ENCODE measurements around the gene CAMK2N2. TPM values are rescaled to one million over a fixed set of nuclear protein-coding genes. Genes with fewer than 3 reads are reported as not detected.
"Not testable (repeated sequence)": the region's sequence is repeated elsewhere in the genome, so short reads cannot be mapped to it uniquely, and the experiment has no call there.

The CAMK2N2 gene
- total RNA-seq, 1 experiment from 2014 or later = 0.66 TPM

- intact Hi-C loops (cut with micrococcal nuclease; ENCODE audit: unreplicated experiment) = no loop called here
- ChIA-PET CTCF (no interaction called here), POLR2A (no interaction called here)
- H3K9me3 Mint-ChIP-seq (ENCODE audit: unreplicated experiment) = no peaks in the 10 kb centered on the region
- Histone ChIP-seq H3K9me3 (no peaks in the 10 kb centered on the region), H3K4me1 (no peaks in the 10 kb centered on the region), H3K36me3 (ENCODE audit: control insufficient read depth, insufficient read depth, low read length) (no peaks in the 10 kb centered on the region), H3K27me3 (replicated peaks; ENCODE audit: control insufficient read depth, insufficient read depth, low read length) (no peaks in the 10 kb centered on the region), H3K4me3 (ENCODE audit: low read depth, low read length) (no peak within 1 kb of the TSS)
- no peak for DNase-seq
- BruUV-seq (replicated peaks) = no TSS peak
- no peak within 1 kb of the TSS for H3K27ac Mint-ChIP-seq (ENCODE audit: unreplicated experiment)
- no peak within 1 kb of the TSS for H3K4me3 Mint-ChIP-seq (ENCODE audit: unreplicated experiment)
- H3K4me1 Mint-ChIP-seq (ENCODE audit: low read depth, unreplicated experiment) = no peaks in the 10 kb centered on the region
- no peak for TF ChIP-seq CTCF (IDR thresholded peaks at IDR 0.05; ENCODE audit: insufficient read depth in 1 of 2, low read depth in 1 of 2, low read length in 1 of 2, severe bottlenecking in 1 of 2, unreplicated experiment in 1 of 2)
- H3K36me3 Mint-ChIP-seq (ENCODE audit: insufficient read depth, unreplicated experiment) = no peaks in the 10 kb centered on the region
- peaks cover 9% of the 10 kb centered on the region for H3K27me3 Mint-ChIP-seq (ENCODE audit: insufficient read depth, unreplicated experiment)
Observed at GRCh38 chr3:184275961-184276910, 14.9 kb upstream of the CAMK2N2 start, which contains the start of gene ECE2. Gene ECE2, plus strand, starts transcription at chr3:184276022. Its CDS starts 132 bp downstream, at chr3:184276154.

GRCh38 chr3:184275381-184275701 lies 14.0 kb upstream of the CAMK2N2 start:
- no peak overlapping the region for H3K4me3 Mint-ChIP-seq (ENCODE audit: unreplicated experiment)
- H3K27ac Mint-ChIP-seq (ENCODE audit: unreplicated experiment) = no peak overlapping the region
- Histone ChIP-seq H3K4me1 (no peaks in the 10 kb centered on the region), H3K9me3 (no peaks in the 10 kb centered on the region), H3K36me3 (ENCODE audit: control insufficient read depth, insufficient read depth, low read length) (no peaks in the 10 kb centered on the region), H3K27me3 (replicated peaks; ENCODE audit: control insufficient read depth, insufficient read depth, low read length) (no peaks in the 10 kb centered on the region), H3K4me3 (ENCODE audit: low read depth, low read length) (no peak overlapping the region)
- POLR2A ChIA-PET = no interaction called here
- CTCF ChIA-PET = no interaction called here
- no peak for DNase-seq
- no peaks in the 10 kb centered on the region for H3K4me1 Mint-ChIP-seq (ENCODE audit: low read depth, unreplicated experiment)
- H3K27me3 Mint-ChIP-seq (ENCODE audit: insufficient read depth, unreplicated experiment) = peaks cover 3% of the 10 kb centered on the region
- BruUV-seq (replicated peaks) = no TSS peak
- intact Hi-C loops (cut with micrococcal nuclease; ENCODE audit: unreplicated experiment) = no loop called here
- H3K9me3 Mint-ChIP-seq (ENCODE audit: unreplicated experiment) = no peaks in the 10 kb centered on the region
- TF ChIP-seq CTCF (IDR thresholded peaks at IDR 0.05; ENCODE audit: insufficient read depth in 1 of 2, low read depth in 1 of 2, low read length in 1 of 2, severe bottlenecking in 1 of 2, unreplicated experiment in 1 of 2) = no peak
- no peaks in the 10 kb centered on the region for H3K36me3 Mint-ChIP-seq (ENCODE audit: insufficient read depth, unreplicated experiment)

GRCh38 chr3:184272269-184272668 lies 10.9 kb upstream of the CAMK2N2 start:
- Histone ChIP-seq H3K27me3 (replicated peaks; ENCODE audit: control insufficient read depth, insufficient read depth, low read length) (no peaks in the 10 kb centered on the region), H3K9me3 (no peaks in the 10 kb centered on the region), H3K4me1 (no peaks in the 10 kb centered on the region), H3K4me3 (ENCODE audit: low read depth, low read length) (no peak overlapping the region), H3K36me3 (ENCODE audit: control insufficient read depth, insufficient read depth, low read length) (no peaks in the 10 kb centered on the region)
- no TSS peak for BruUV-seq (replicated peaks)
- Mint-ChIP-seq H3K9me3 (ENCODE audit: unreplicated experiment) (no peaks in the 10 kb centered on the region), H3K27ac (ENCODE audit: unreplicated experiment) (no peak overlapping the region), H3K4me1 (ENCODE audit: low read depth, unreplicated experiment) (no peaks in the 10 kb centered on the region), H3K36me3 (ENCODE audit: insufficient read depth, unreplicated experiment) (no peaks in the 10 kb centered on the region), H3K27me3 (ENCODE audit: insufficient read depth, unreplicated experiment) (peaks cover 3% of the 10 kb centered on the region), H3K4me3 (ENCODE audit: unreplicated experiment) (no peak overlapping the region)
- CTCF ChIA-PET = no interaction called here
- intact Hi-C loops (cut with micrococcal nuclease; ENCODE audit: unreplicated experiment) = no loop called here
- DNase-seq = no peak
- POLR2A ChIA-PET = no interaction called here
- TF ChIP-seq CTCF (IDR thresholded peaks at IDR 0.05; ENCODE audit: insufficient read depth in 1 of 2, low read depth in 1 of 2, low read length in 1 of 2, severe bottlenecking in 1 of 2, unreplicated experiment in 1 of 2) = no peak

- H3K27me3 ChIP-seq (replicated peaks; ENCODE audit: control insufficient read depth, insufficient read depth, low read length); H3K9me3 ChIP-seq; BruUV-seq (replicated peaks); H3K4me3 ChIP-seq (ENCODE audit: low read depth, low read length); CTCF ChIA-PET; H3K4me1 ChIP-seq; intact Hi-C loops (cut with micrococcal nuclease; ENCODE audit: unreplicated experiment); DNase-seq; H3K27ac Mint-ChIP-seq (ENCODE audit: unreplicated experiment); H3K36me3 Mint-ChIP-seq (ENCODE audit: insufficient read depth, unreplicated experiment); H3K9me3 Mint-ChIP-seq (ENCODE audit: unreplicated experiment); POLR2A ChIA-PET; H3K4me3 Mint-ChIP-seq (ENCODE audit: unreplicated experiment); H3K36me3 ChIP-seq (ENCODE audit: control insufficient read depth, insufficient read depth, low read length); H3K4me1 Mint-ChIP-seq (ENCODE audit: low read depth, unreplicated experiment); H3K27me3 Mint-ChIP-seq (ENCODE audit: insufficient read depth, unreplicated experiment): not testable (repeated sequence)
Observed at GRCh38 chr3:184267249-184267648, 5.9 kb upstream of the CAMK2N2 start.

Measured in Caco-2 (cell line).